ENCODE measurements around the gene PI4KA.

DNA sequence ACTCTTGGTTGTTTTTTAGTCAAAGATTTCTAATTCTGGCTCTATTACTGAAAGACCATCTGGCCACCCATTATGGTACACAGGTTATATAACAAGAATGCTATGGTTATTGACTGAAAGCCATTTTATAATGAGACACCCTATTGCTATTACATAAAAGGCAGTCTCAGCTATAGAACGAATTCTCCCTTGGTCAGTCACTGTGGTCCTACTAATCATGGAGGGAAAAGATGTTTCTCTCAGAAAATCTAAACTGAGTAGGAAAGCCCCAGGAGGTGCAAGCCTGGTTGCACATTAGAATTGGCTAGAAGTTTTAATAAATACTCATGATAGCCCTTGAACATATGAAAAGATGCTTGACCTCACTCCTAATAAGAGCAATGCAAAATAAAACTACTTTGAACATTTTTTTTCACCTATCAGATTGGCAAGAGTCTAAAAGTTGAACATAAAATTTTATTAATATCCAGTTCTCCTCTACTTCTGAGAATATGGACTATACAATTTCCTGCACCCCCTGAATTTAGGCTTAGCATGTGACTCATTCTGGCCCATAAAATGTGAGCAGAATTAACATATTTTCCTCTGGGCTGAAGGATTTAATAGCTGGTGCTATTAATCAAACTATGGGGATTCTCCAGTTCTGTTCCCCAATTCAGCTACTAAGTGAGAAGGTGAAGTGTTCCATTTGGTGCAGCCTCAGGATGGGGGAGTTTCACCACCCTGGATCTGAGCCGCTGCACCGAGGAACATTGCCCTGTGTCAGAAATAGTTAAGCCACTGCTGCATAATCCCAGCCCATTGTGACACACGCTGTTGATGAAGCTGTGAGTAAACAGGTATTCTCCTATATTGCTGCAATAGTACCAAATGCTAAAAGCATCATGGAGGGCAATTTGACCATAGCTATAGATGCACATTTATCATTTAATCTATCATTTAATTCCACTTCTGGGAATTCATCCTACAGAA lies 47.1 kb upstream of the PI4KA start:
- TF ChIP-seq, protein P1, sequence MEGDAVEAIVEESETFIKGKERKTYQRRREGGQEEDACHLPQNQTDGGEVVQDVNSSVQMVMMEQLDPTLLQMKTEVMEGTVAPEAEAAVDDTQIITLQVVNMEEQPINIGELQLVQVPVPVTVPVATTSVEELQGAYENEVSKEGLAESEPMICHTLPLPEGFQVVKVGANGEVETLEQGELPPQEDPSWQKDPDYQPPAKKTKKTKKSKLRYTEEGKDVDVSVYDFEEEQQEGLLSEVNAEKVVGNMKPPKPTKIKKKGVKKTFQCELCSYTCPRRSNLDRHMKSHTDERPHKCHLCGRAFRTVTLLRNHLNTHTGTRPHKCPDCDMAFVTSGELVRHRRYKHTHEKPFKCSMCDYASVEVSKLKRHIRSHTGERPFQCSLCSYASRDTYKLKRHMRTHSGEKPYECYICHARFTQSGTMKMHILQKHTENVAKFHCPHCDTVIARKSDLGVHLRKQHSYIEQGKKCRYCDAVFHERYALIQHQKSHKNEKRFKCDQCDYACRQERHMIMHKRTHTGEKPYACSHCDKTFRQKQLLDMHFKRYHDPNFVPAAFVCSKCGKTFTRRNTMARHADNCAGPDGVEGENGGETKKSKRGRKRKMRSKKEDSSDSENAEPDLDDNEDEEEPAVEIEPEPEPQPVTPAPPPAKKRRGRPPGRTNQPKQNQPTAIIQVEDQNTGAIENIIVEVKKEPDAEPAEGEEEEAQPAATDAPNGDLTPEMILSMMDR (IDR thresholded peaks at IDR 0.05 in 8 of 11, conservative IDR thresholded peaks at IDR 0.05 in 3 of 11) = no peak
- TF ChIP-seq POLR2AphosphoS5 (IDR thresholded peaks at IDR 0.05) = no peak

Measured in spleen (tissue), 7 donors.